Adrenal gland (tissue), 5 donors: ENCODE data around the gene DCBLD1.

ENCODE experiments used
- POLR2A ChIP-seq, 2 donors: fragments of 450-650 bp; IDR thresholded peaks; one replicate each; pipeline ENCODE4 v1.6.1; 2017; ENCODE audit warnings: antibody characterized with exemption in 2 of 2, mild to moderate bottlenecking in 2 of 2, moderate library complexity in 1 of 2
- TF ChIP-seq, protein P1 (sequence below), 6 experiments: fragments of 450-650 bp in 4 of 6; fragments of 200-600 bp in 2 of 6; sonication (generic) in 1 of 6; IDR thresholded peaks; 1 replicate in 5 of 6; 2 replicates in 1 of 6; pipeline versions ENCODE4 v1.5.1 to v1.8.0; 2016 to 2021; ENCODE audit warnings: antibody characterized with exemption in 6 of 6, mild to moderate bottlenecking in 2 of 6, moderate library complexity in 1 of 6
- donor health status: DM: no; HTN: no; CAD: no.

DNA sequence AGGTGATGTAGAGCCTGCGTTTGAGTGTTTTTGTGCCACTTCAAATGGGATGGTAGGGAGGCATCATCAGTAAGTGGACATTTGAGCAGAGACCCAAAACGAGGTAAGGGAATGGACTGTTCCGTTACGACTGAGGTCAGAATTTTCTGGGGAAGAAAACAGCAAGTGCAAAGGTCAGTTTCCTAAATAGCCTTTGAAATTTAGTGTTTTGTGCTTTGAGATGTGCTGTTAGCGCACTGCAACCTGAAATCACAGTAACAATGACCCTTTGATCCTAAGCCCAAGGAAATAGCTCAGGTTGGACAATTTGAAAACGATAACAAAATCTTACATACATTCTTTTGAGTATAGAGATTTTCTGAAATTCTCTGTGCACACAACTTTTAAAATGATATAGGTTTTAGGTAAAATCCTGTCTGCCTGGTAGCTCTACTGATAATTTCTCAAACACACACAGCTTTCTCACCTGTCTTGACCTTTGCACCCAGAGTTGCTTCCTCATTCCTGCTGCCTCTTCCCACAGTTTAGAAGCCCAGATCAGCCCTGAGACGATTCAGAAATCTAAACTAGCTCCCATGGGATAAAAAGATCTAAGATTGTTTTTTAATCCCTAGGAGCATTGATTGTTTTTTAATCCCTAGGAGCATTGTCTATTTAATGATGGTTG lies 22.1 kb downstream of the DCBLD1 start:
- TF ChIP-seq, protein P1, sequence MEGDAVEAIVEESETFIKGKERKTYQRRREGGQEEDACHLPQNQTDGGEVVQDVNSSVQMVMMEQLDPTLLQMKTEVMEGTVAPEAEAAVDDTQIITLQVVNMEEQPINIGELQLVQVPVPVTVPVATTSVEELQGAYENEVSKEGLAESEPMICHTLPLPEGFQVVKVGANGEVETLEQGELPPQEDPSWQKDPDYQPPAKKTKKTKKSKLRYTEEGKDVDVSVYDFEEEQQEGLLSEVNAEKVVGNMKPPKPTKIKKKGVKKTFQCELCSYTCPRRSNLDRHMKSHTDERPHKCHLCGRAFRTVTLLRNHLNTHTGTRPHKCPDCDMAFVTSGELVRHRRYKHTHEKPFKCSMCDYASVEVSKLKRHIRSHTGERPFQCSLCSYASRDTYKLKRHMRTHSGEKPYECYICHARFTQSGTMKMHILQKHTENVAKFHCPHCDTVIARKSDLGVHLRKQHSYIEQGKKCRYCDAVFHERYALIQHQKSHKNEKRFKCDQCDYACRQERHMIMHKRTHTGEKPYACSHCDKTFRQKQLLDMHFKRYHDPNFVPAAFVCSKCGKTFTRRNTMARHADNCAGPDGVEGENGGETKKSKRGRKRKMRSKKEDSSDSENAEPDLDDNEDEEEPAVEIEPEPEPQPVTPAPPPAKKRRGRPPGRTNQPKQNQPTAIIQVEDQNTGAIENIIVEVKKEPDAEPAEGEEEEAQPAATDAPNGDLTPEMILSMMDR (IDR thresholded peaks at IDR 0.05): no peak
- TF ChIP-seq POLR2A (IDR thresholded peaks at IDR 0.05): no peak
